PC-3 (cell line): Measurements from ENCODE around the gene RABEPK.

ENCODE experiments used
- CTCF ChIP-seq: fragments of 300-600 bp; sonication (generic); conservative IDR thresholded peaks from 2 replicates; pipeline ENCODE4 v1.5.1; 2017; ENCODE audit warnings: antibody characterized with exemption, low read depth, mild to moderate bottlenecking, low read length
- EZH2phosphoT487 ChIP-seq: fragments of 300-600 bp; sonication (generic); IDR thresholded peaks from 2 replicates; pipeline ENCODE4 v1.6.1; 2018; ENCODE audit warnings: mild to moderate bottlenecking, antibody characterized with exemption, low read length, borderline replicate concordance

- TF ChIP-seq CTCF (no peak), EZH2phosphoT487 (no peak)
Observed at GRCh38 chr9:125238915-125239446, 38.6 kb downstream of the RABEPK start.
